Measurements from ENCODE around the gene DEGS2. TPM values are rescaled to one million over a fixed set of nuclear protein-coding genes. Genes with fewer than 3 reads are reported as not detected.

Gene DEGS2
- total and polyA plus RNA-seq, 2 of the 13 experiments (the other 11 are each of a cell fraction or from before 2014, with no cell fraction given): 0.09 TPM

DNA sequence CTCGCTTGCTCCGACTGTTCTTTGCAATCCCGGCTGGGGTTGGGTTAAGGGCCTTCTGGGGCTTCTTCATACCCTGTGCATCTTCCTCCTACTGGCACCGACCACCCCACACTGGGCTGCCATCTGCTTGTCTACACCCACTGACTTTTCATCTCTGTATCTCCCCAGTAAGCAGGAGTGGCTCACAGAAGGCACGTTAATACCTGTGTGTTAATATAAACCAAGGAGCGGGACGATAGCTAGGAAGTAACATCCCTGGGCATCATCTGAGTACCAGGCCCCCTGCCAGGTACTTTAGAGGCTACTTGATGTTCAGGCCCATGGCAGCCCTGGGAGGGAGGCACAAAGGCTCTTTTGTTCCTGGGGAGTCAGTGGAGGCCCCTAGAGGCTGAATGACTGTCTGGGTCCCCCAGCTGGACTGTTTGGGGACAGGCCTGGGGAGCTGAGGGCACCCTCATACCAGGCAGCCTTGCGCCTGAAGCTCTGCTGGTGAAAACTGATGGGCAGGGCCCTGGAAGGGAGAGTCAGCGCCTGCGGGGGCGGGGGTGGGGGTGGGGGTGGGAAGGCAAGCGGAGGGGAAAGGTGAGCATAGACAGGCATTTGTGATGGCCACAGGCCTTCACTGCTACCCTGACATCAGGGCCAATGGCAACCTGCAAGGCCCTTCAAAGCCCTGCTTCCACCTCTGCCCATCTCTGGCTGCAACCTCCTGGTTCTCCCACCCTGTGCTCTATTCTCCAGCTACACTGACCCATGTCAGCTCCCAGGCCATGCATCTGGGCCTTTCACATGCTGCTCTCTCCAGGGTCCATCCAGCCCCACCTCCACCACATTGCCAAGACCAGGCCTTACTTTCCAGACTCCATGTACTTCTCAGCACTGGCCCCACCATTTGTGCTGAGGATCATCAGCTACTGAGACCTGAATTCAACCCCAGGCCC lies 34.2 kb upstream of the DEGS2 start:
- no peaks in the 10 kb centered on the region for H3K27me3 ChIP-seq (ENCODE audit: control insufficient read depth in 1 of 2, insufficient read depth in 2 of 2, low read length in 2 of 2)
- peak overlapping the region; percentile 47 for H2AFZ ChIP-seq (ENCODE audit: low read length)
- H4K20me1 ChIP-seq (ENCODE audit: insufficient read depth, low read length): no peaks in the 10 kb centered on the region
- FAIRE-seq (no peak), DNase-seq (ENCODE audit: low spot score) (peak; percentile 75), ATAC-seq (peak; percentile 56)
- no TSS peak for BruUV-seq (replicated peaks)
- in situ Hi-C loops (cut with HindIII; ENCODE audit: extremely low pct_ligation_motif_present, low pct_unique_long_range_greater_than_20kb): loop anchor here (5.0 kb wide), 1 partner anchor 51 kb away; no protein-coding TSS in a partner anchor
- intact Hi-C loops (cut with micrococcal nuclease; ENCODE audit: unreplicated experiment): loop anchor here (1.0 kb wide), 2 partner anchors 47 to 211 kb away; no protein-coding TSS in a partner anchor
- H3K36me3 ChIP-seq (replicated peaks in 1 of 2; ENCODE audit: control insufficient read depth in 1 of 2, insufficient read depth in 2 of 2, low read length in 2 of 2): no peaks in the 10 kb centered on the region
- WGBS (ENCODE audit: low lambda C conversion rate): 21% methylated on average over 12 of the region's 12 CpGs
- peak overlapping the region; percentile 73 for H3K9ac ChIP-seq (ENCODE audit: insufficient read depth, low read depth, low read length)
- POLR2A ChIA-PET: interaction anchor here (0.6 to 3.8 kb wide), 23 partner anchors 8 to 222 kb away, joined by 3 to 40 read pairs (median 5); no protein-coding TSS in a partner anchor
- 0 out of 2 replicates have a peak, but pooled peaks cover 4% of the 10 kb centered on the region for H3K9me3 ChIP-seq (ENCODE audit: low read length)
- H3K79me2 ChIP-seq (ENCODE audit: insufficient read depth, low read length): no peaks in the 10 kb centered on the region
- peak overlapping the region; percentile 46 to 73 (median 59) for H3K4me3 ChIP-seq (replicated peaks in 1 of 3; ENCODE audit: insufficient read depth in 1 of 3, low read depth in 2 of 3, low read length in 3 of 3)
- peak overlapping the region; percentile 90 for H3K4me2 ChIP-seq (ENCODE audit: low read depth, low read length)
- peaks cover 37% of the 10 kb centered on the region for H3K4me1 ChIP-seq (ENCODE audit: insufficient read depth, low read length)
- CTCF ChIA-PET (ENCODE audit: low intra/inter-chr PET ratio, low total read pairs): interaction anchor here (0.8 to 2.5 kb wide), 6 partner anchors 38 to 211 kb away, joined by 3 to 12 read pairs (median 8); no protein-coding TSS in a partner anchor
- peak overlapping the region; percentile 60 for H3K27ac ChIP-seq (ENCODE audit: extremely low read length, insufficient read depth, low read length)
- no peak for TF ChIP-seq KDM5B (CRISPR knock-in tag; IDR thresholded peaks at IDR 0.05; ENCODE audit: borderline replicate concordance)
- no peak for TF ChIP-seq SPEN (CRISPR knock-in tag; IDR thresholded peaks at IDR 0.05; ENCODE audit: low read depth)
- no peak for TF ChIP-seq SP5 (CRISPR knock-in tag; IDR thresholded peaks at IDR 0.05; ENCODE audit: borderline replicate concordance, low read depth)
- no peak for TF ChIP-seq MEIS2 (CRISPR knock-in tag; IDR thresholded peaks at IDR 0.05)
- peak; percentile 30; the same call in 1 of the 2 replicates for TF ChIP-seq CTCF (CRISPR knock-in tag; IDR thresholded peaks at IDR 0.05)
- TF ChIP-seq, protein P1, sequence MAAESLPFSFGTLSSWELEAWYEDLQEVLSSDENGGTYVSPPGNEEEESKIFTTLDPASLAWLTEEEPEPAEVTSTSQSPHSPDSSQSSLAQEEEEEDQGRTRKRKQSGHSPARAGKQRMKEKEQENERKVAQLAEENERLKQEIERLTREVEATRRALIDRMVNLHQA (CRISPR knock-in tag; IDR thresholded peaks at IDR 0.05): no peak
- TF ChIP-seq NR2F2 (IDR thresholded peaks at IDR 0.05; ENCODE audit: borderline replicate concordance, low read depth): no peak
- TF ChIP-seq SUZ12 (IDR thresholded peaks at IDR 0.05; ENCODE audit: low read depth, low read length): no peak
- 0 out of 2 replicates have a peak, but pooled peaks have one; percentile 14 for TF ChIP-seq PAX8 (CRISPR knock-in tag; IDR thresholded peaks at IDR 0.05; ENCODE audit: borderline replicate concordance)
- 0 out of 2 replicates have a peak, but pooled peaks have one; percentile 5 for TF ChIP-seq HINFP (CRISPR knock-in tag; IDR thresholded peaks at IDR 0.05; ENCODE audit: low read depth)
- TF ChIP-seq ZKSCAN5 (CRISPR knock-in tag; IDR thresholded peaks at IDR 0.05): no peak
- TF ChIP-seq NFATC3 (CRISPR knock-in tag; IDR thresholded peaks at IDR 0.05): no peak
- TF ChIP-seq SNAI1 (CRISPR knock-in tag; IDR thresholded peaks at IDR 0.05; ENCODE audit: borderline replicate concordance): 0 out of 2 replicates have a peak, but pooled peaks have one; percentile 5
- no peak for TF ChIP-seq CCAR2 (optimal IDR thresholded peaks at IDR 0.05; ENCODE audit: low read depth, low read length)
- 0 out of 2 replicates have a peak, but pooled peaks have one; percentile 9 for TF ChIP-seq ZNF317 (CRISPR knock-in tag; IDR thresholded peaks at IDR 0.05)
- TF ChIP-seq XRCC5 (optimal IDR thresholded peaks at IDR 0.05; ENCODE audit: low read length): no peak
- 0 out of 2 replicates have a peak, but pooled peaks have one; percentile 66 for TF ChIP-seq ZMYM3 (CRISPR knock-in tag; IDR thresholded peaks at IDR 0.05)
- TF ChIP-seq, protein P2, sequence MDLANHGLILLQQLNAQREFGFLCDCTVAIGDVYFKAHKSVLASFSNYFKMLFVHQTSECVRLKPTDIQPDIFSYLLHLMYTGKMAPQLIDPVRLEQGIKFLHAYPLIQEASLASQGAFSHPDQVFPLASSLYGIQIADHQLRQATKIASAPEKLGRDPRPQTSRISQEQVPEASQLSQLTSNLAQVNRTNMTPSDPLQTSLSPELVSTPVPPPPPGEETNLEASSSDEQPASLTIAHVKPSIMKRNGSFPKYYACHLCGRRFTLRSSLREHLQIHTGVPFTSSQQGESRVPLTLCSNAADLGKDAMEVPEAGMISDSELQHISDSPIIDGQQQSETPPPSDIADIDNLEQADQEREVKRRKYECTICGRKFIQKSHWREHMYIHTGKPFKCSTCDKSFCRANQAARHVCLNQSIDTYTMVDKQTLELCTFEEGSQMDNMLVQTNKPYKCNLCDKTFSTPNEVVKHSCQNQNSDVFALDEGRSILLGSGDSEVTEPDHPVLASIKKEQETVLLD (CRISPR knock-in tag; IDR thresholded peaks at IDR 0.05; ENCODE audit: low read depth): no peak

Measured in HepG2 (cell line).